HG03432 (cell line): ENCODE measurements around the gene KRTAP9-7.
"Not testable (repeated sequence)": the region's sequence is repeated elsewhere in the genome, so short reads cannot be mapped to it uniquely, and the experiment has no call there.

ENCODE experiments used
- ATAC-seq: cut with Tn5 transposase; IDR thresholded peaks from one replicate; pipeline ENCODE4 v1.9.1; 2021; ENCODE audit warnings: mild to moderate bottlenecking, moderate library complexity; ENCODE audit not compliant: unreplicated experiment

Gene KRTAP9-7, protein sequence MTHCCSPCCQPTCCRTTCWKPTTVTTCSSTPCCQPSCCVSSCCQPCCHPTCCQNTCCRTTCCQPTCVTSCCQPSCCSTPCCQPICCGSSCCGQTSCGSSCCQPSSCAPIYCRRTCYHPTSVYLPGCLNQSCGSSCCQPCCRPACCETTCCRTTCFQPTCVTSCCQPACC

DNA sequence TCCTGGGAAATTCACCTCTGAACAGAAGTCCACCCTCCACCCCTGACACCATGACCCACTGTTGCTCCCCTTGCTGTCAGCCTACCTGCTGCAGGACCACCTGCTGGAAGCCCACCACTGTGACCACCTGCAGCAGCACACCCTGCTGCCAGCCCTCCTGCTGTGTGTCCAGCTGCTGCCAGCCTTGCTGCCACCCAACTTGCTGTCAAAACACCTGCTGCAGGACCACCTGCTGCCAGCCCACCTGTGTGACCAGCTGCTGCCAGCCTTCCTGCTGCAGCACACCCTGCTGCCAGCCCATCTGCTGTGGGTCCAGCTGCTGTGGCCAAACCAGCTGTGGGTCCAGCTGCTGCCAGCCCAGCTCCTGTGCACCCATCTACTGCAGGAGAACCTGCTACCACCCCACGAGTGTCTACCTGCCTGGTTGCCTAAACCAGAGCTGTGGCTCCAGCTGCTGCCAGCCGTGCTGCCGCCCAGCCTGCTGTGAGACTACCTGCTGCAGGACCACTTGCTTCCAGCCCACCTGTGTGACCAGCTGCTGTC, at the start of gene KRTAP9-7:
Gene KRTAP9-7 (plus strand): TSS at position 51 of the 543 bp plus-strand sequence. CDS start 0 bp downstream, at position 51.
- ATAC-seq: not testable (repeated sequence)

DNA sequence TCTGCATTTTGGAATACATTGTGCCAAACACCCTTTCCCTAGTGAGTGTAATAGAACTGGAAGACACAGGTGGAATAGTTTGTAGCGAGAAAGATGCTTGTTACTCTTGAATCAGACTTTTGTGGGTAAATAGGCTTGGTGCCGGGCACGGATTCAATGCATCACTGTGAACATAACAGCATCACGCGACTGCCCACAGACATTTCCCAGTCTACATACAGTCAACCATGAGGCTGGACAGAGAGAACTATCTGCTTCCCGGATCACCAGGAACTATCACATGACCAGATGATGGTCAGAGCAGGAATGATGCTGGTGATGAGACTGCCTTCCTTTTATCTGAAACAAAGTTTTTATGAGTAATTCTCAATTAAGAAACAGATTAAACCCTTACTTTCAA, 49.4 kb upstream of the KRTAP9-7 start:
- ATAC-seq: no peak

DNA sequence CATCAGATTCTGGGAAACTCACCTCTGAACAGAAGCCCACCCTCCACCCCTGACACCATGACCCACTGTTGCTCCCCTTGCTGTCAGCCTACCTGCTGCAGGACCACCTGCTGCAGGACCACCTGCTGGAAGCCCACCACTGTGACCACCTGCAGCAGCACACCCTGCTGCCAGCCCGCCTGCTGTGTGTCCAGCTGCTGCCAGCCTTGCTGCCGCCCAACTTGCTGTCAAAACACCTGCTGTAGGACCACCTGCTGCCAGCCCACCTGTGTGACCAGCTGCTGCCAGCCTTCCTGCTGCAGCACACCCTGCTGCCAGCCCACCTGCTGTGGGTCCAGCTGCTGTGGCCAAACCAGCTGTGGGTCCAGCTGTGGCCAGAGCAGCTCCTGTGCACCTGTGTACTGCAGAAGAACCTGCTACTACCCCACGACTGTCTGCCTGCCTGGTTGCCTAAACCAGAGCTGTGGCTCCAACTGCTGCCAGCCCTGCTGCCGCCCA, 48.9 kb upstream of the KRTAP9-7 start, which contains the start of gene KRTAP9-2:
Gene KRTAP9-2 (plus strand): TSS at position 51 of the 498 bp plus-strand sequence. CDS start 7 bp downstream, at position 58.
- not testable (repeated sequence) for ATAC-seq

DNA sequence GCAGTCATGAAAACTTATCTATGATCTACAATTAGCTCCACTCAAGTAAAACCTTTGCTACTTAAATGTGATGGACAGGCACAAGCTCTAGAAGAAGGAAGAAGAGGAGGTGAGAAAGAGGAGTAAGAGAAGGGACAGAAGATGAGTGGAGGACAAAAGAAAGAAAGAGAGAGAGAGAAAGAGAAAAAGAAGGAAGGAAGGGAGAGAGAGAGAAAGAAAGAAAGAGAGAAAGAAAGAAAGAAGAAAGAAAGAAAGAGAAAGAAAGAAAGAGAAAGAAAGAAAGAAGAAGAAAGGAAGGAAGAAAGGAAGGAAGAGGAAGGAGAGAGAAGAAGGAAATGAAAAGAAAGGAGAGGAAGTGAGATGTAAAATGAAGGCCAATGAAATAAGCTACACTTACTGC, 45.4 kb upstream of the KRTAP9-7 start:
- no peak for ATAC-seq

DNA sequence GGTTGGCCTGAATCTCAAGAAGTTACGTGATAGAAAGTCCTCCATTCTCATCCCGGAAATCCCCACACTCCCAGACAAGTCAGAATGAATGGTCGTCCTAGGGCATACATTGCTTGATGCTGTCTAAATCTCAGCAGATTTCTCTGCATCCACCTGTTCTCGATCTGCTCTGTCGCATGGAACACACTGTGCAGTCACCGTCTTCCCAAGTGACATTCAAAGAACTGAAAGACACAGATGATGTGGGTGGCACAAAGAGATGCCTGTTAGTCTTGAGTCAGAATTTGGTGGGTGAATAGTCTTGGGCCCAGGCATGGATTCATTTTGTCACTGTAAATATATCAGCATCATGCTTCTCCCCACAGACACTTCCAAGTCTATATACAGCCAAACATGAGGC, 43.8 kb upstream of the KRTAP9-7 start:
- ATAC-seq: no peak

DNA sequence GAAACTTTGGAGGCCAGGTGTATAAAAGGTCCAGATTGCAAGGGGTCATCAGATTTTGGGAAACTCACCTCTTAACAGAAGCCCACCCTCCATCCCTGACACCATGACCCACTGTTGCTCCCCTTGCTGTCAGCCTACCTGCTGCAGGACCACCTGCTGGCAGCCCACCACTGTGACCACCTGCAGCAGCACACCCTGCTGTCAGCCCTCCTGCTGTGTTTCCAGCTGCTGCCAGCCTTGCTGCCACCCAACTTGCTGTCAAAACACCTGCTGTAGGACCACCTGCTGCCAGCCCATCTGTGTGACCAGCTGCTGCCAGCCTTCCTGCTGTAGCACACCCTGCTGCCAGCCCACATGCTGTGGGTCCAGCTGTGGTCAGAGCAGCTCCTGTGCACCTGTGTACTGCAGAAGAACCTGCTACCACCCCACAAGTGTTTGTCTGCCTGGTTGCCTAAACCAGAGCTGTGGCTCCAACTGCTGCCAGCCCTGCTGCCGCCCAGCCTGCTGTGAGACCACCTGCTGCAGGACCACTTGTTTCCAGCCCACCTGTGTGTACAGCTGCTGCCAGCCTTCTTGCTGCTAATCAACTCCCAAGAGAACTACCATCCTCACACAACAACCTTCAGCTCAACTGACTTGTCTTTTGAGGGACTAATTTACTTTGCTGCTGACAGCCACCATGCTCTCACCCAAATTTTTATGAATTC, 42.9 kb upstream of the KRTAP9-7 start, which contains the start of gene KRTAP9-3:
Gene KRTAP9-3 (plus strand): TSS at position 51 of the 707 bp plus-strand sequence. CDS start 53 bp downstream, at position 104.
- not testable (repeated sequence) for ATAC-seq

DNA sequence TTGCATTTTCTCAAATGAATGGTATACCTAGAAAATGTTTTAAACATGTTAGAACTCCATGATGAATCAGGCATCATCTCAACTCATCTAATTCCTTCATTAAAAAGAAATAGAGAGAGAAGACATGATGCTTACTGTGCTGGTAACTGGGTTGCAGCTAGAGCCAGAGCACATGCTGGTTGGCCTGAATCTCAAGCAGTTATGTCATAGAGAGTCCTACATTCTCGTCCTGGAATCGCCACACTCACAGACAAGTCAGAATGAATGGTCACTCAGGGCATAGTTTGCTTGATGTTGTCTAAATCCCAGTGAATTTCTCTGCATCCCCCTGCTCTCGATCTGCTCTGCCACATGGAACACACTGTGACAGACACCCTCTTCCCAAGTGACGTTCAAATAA, 38.4 kb upstream of the KRTAP9-7 start:
- ATAC-seq: not testable (repeated sequence)

DNA sequence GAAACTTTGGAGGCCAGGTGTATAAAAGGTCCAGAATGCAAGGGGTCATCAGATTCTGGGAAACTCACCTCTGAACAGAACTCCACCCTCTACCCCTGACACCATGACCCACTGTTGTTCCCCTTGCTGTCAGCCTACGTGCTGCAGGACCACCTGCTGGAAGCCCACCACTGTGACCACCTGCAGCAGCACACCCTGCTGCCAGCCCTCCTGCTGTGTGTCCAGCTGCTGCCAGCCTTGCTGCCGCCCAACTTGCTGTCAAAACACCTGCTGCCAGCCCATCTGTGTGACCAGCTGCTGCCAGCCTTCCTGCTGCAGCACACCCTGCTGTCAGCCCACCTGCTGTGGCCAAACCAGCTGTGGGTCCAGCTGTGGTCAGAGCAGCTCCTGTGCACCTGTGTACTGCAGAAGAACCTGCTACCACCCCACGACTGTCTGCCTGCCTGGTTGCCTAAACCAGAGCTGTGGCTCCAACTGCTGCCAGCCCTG, 37.5 kb upstream of the KRTAP9-7 start, which contains the start of gene KRTAP9-8:
Gene KRTAP9-8 (plus strand): TSS at position 51 of the 489 bp plus-strand sequence. CDS start 53 bp downstream, at position 104.
- ATAC-seq: not testable (repeated sequence)

DNA sequence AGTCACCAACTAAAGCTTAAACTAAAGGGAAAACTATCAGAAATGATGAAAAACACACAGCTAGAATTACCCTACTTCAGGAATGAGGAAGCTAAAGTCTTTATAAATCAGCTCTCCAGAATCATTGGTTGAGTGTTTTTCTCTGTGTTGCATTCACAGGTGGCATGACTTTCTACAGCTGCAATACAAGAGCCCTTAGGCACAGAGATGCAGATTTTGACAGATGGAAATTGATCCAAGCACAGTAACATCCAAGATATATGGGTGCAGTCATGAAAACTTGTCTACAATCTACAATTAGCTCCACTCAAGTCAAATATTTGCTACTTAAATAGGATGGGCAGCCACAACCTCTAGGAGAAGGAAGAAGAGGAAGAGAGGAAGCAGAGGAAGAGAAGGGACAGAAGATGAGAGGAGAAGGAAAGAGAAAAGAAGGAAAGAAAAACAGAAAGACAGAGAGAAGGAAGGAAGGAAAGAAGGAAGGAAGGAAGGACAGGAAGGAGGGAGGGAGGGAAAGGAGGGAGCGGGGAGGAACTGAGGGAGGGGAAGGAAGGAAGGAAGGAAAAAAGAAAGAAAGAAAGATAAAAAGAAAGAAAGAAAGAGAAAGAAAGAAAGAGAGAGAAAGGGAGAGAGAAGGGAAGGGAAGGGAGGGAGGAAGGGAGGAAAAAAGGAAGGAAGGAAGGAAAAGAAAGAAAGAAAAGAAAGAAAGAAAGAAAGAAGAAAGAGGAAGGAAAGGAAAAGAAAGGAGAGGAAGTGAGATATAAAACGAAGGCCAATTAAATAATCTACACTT, 28.3 kb upstream of the KRTAP9-7 start:
- ATAC-seq: not testable (repeated sequence)

DNA sequence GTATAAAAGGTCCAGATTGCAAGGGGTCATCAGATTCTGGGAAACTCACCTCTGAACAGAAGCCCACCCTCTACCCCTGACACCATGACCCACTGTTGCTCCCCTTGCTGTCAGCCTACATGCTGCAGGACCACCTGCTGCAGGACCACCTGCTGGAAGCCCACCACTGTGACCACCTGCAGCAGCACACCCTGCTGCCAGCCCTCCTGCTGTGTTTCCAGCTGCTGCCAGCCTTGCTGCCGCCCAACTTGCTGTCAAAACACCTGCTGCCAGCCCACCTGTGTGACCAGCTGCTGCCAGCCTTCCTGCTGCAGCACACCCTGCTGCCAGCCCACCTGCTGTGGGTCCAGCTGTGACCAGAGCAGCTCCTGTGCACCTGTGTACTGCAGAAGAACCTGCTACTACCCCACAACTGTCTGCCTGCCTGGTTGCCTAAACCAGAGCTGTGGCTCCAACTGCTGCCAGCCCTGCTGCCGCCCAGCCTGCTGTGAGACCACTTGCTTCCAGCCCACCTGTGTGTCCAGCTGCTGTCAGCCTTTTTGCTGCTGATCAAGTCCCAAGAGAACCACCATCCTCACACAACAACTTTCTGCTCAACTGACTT, 25.8 kb upstream of the KRTAP9-7 start, which contains the start of gene KRTAP9-4:
Gene KRTAP9-4 (plus strand): TSS at position 51 of the 604 bp plus-strand sequence. CDS start 34 bp downstream, at position 85.
- not testable (repeated sequence) for ATAC-seq

DNA sequence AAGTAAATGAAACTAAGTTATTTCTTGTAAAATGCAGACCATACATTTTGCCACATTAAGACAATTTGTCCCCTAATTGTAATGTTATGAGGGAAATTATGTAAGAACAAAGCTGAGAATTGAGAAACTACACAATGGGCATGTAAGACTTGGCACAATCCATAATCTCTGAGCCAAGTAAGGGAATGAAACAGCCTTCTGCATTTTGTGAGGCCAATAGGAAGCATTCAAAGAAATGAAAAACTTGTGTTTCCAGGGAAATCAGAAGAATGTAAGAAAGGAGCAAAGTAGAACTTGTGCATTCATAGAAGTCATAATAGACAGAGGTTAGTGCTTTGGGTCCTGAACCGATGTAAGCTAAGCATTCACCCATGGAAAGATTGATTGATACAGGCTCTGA, 24.2 kb upstream of the KRTAP9-7 start:
- ATAC-seq: no peak

DNA sequence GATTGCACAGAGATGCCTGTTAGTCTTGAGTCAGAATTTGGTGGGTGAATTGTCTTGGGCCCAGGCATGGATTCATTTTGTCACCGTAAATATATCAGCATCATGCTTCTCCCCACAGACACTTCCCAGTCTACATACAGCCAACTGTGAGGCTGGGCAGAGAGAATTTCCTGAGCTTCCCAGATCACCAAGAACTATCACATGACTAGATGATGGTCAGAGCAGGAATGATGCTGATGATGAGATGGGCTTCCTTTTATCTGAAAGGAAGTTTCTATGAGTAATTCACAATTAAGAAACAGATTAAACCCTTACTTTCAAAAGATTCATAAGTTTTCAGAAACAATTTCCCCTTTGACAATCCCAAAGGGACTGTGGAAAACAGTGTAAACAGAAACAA, 20.6 kb upstream of the KRTAP9-7 start:
- ATAC-seq: no peak

DNA sequence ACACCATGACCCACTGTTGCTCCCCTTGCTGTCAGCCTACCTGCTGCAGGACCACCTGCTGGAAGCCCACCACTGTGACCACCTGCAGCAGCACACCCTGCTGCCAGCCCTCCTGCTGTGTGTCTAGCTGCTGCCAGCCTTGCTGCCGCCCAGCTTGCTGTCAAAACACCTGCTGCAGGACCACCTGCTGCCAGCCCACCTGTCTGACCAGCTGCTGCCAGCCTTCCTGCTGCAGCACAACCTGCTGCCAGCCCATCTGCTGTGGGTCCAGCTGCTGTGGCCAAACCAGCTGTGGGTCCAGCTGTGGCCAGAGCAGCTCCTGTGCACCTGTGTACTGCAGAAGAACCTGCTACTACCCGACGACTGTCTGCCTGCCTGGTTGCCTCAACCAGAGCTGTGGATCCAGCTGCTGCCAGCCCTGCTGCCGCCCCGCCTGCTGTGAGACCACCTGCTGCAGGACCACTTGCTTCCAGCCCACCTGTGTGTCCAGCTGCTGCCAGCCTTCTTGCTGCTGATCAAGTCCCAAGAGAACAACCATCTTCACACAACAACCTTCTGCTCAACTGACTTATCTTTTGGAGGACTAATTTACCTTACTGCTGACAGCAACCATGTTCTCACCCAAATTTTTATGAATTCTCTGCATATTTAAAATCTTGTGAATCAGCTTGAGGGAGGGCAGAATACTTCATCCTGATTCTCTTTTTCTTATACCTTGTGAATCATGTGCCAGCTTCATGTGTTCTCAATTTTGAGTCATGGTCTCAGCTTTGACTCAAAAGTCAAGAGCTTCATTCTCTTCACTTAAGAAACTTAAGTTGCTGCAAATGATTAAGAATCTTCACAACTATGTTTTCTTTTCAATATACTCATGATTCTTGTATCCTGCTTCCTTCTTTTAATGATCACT, 19.9 kb upstream of the KRTAP9-7 start, which contains the start of gene KRTAP9-9:
Gene KRTAP9-9 (plus strand): TSS at position 4 of the 910 bp plus-strand sequence.
- ATAC-seq: not testable (repeated sequence)

DNA sequence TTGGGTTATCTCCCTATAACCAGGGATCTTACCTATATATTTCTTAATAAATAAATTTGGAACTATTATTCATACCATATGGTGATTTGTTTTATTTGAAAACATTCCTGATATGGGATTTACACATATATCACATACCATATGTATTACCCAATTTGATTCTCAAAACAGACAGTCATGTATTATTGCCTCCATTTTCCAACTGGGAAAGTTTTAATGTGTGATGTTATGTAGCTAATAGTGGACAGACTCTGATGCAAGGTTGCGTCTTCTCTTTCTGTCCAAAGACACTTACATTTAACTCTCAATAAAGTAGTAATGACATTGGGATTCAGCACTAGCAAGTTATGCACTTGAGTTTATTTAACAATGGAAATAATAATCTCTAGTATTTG, 19.2 kb upstream of the KRTAP9-7 start:
- no peak for ATAC-seq

DNA sequence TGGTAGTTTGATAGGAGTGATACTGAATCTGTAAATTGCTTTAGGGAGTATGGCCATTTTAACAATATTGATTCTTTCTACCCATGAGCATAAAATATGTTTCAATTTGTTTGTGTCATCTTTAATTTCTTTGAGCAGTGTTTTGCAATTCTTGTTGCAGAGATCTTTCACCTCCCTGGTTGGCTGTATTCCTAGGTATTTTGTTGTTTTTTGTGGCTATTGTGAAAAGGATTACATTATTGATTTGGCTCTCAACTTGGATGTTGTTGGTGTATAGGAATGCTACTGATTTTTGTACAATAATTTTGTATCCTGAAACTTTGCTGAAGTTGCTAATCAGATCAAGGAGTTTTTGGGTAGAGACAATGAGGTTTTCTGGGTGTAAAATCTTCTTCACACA, 17.1 kb upstream of the KRTAP9-7 start:
- no peak for ATAC-seq

DNA sequence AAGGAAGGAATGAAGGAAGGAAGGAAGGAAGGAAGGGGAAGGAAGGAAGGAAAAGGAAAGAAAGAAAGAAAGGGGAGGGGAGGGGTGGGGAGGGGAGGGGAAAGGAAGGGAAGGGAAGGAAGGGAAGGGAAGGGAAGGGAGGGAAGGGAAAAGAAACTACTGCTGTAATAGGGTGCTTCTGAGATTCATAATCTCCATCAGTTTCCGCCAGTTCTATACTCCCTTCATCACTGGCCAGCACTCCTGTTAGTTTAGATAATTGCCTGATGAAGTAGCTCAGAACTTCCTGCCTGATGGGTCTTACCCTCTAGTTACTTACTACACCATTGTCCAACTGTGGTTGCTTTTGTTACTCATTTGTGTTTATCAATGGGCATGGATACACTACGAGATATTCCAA, 12.3 kb upstream of the KRTAP9-7 start:
- ATAC-seq: no peak

DNA sequence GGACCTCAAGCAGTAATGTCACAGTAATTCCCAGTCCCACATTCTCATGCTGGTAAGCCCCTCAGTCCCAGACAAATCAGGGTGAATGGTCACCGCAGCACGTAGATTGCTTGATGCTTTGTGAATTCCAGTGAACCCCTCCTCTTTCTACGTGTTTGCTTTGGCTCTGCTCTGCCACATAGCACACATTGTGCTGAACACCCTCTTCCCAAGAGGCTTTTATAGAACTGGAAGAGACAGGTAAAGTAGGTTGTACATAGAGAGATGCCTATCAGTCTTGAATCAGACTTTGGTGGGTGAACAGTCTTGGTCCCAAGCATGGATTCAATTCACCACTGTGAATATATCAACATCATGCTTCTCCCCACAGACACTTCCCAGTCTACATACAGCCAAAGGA, 10.9 kb upstream of the KRTAP9-7 start:
- no peak for ATAC-seq

DNA sequence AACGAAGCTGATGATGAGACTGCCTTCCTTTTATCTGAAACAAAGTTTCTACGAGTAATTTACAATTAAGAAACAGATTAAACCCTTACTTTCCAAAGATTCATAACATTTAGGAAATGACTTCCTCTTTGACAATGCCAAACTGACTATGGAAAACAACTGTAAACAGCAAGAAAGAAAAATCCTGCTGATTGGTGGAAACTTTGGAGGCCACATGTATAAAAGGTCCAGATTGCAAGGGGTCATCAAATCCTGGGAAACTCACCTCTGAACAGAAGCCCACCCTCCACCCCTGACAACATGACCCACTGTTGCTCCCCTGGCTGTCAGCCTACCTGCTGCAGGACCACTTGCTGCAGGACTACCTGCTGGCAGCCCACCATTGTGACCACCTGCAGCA, 10.4 kb upstream of the KRTAP9-7 start, which contains the start of gene KRTAP9-6:
Gene KRTAP9-6 (plus strand): TSS at position 301 of the 400 bp plus-strand sequence. CDS start 0 bp downstream, at position 301.
- no peak for ATAC-seq

DNA sequence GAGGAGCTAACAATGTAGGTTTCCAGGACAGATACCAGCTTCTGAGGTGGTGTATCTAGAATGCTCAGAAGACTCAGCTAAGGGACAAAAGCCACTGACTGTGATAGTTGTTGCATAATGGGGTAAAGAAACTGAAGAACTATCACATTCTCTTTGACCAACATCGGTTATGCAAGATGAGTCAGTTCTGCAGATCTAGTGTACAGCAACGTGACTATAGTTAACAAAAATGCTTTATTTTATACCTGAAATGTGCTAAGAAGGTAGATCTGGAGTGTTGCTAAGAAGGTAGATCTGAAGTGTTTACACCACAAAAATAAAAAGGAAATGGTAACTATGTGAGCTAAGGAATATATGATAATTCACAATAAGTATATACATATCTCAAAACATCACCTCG, 7.8 kb upstream of the KRTAP9-7 start:
- no peak for ATAC-seq
